Measurements from ENCODE around the gene ARMH3. TPM values are rescaled to one million over a fixed set of nuclear protein-coding genes. Genes with fewer than 3 reads are reported as not detected.

The ARMH3 gene
- total RNA-seq, 1 donor from 2014 or later: 10.7 TPM

GRCh38 chr10:101841826-101842225, 214.1 kb downstream of the ARMH3 start:
- TF ChIP-seq CTCF (IDR thresholded peaks at IDR 0.05; ENCODE audit: insufficient read depth, low read length, poor library complexity, severe bottlenecking): no peak
- DNase-seq (ENCODE audit: low read depth): no peak
- Histone ChIP-seq H3K36me3 (ENCODE audit: control insufficient read depth, insufficient read depth, low read length) (no peaks in the 10 kb centered on the region), H3K4me3 (ENCODE audit: low read depth, low read length) (no peak overlapping the region), H3K27me3 (ENCODE audit: control insufficient read depth, insufficient read depth, low read length) (peaks cover 15% of the 10 kb centered on the region)

DNA sequence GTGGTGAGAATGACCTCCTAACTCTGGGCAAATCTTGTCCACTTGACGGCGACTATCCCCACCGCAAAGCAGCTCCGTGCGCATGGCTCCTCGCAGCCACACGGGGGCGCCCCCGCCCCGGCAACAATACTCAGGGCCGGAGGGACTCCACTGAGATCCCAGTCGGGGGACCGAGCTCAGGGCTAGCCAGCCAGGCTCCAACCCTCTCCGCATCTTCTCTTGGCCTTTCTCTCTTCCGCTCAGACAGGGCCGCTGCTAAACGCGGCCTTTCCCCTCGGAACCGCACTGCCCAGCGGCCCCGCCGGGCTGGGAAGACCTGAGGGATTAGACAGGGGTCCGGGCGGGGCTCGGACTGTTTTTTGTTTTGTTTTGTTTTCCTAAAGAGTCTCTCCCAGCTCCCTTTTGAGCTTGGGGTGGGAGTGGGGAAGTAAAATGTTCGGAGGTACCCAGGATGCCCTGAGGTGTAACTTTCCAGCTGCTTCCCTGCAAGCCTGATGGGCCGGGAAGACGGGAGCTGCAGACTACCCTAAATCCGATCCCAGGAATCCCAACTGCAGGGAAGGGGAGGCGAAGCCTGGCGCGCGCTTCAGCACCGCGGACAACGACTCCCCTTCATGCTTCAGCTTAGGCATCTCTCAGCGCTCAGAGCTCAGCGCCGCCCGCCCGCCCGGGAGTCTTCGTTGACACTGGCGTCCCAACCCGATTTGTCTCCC, 215.1 kb downstream of the ARMH3 start:
- peak; percentile 99 for TF ChIP-seq CTCF (IDR thresholded peaks at IDR 0.05; ENCODE audit: insufficient read depth, low read length, poor library complexity, severe bottlenecking)
- no peak for DNase-seq (ENCODE audit: low read depth)
- Histone ChIP-seq H3K4me3 (ENCODE audit: low read depth, low read length) (no peak overlapping the region), H3K27me3 (ENCODE audit: control insufficient read depth, insufficient read depth, low read length) (peaks cover 15% of the 10 kb centered on the region), H3K36me3 (ENCODE audit: control insufficient read depth, insufficient read depth, low read length) (no peaks in the 10 kb centered on the region)

- Histone ChIP-seq H3K36me3 (ENCODE audit: control insufficient read depth, insufficient read depth, low read length) (no peaks in the 10 kb centered on the region), H3K4me3 (ENCODE audit: low read depth, low read length) (no peak overlapping the region), H3K27me3 (ENCODE audit: control insufficient read depth, insufficient read depth, low read length) (peaks cover 15% of the 10 kb centered on the region)
- TF ChIP-seq CTCF (IDR thresholded peaks at IDR 0.05; ENCODE audit: insufficient read depth, low read length, poor library complexity, severe bottlenecking): no peak
- no peak for DNase-seq (ENCODE audit: low read depth)
These were observed 215.8 kb downstream of the ARMH3 start for GRCh38 chr10:101840102-101840684.

DNA sequence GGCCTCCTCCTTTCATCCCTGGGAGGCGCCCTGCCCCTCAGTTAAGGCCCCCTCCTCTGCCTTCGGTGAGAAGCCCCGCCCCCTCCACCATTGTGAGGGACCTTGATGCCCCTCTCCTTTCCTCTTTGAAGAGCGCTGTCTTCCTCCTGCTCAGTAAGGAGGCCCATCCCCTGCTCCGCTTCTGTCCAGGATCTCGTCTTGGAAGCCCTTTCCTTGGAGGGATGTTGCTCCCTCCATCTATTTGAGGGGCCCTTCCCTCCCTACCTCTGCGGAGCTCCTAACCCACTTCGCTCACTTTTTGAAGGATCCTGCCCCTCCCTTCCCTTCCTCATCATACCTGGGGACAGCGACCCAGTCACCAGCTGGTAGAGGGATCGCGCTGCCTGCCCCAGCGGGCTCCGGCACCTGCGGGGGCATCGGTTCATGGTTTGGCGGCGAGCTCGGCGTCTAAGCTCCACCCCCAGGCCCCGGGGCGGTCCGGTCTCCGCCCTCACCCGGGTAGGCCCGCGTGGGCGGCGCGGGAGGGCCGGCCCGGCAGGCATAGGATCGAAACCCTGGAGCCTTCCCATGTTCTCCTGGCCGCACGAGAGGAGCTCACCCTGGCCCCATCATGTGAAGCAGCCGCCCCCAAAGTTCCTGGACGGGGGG, 216.4 kb downstream of the ARMH3 start:
- TF ChIP-seq CTCF (IDR thresholded peaks at IDR 0.05; ENCODE audit: insufficient read depth, low read length, poor library complexity, severe bottlenecking): no peak
- Histone ChIP-seq H3K27me3 (ENCODE audit: control insufficient read depth, insufficient read depth, low read length) (peaks cover 15% of the 10 kb centered on the region), H3K4me3 (ENCODE audit: low read depth, low read length) (peak overlapping the region; percentile 10), H3K36me3 (ENCODE audit: control insufficient read depth, insufficient read depth, low read length) (no peaks in the 10 kb centered on the region)
- no peak for DNase-seq (ENCODE audit: low read depth)

- Histone ChIP-seq H3K36me3 (ENCODE audit: control insufficient read depth, insufficient read depth, low read length) (no peaks in the 10 kb centered on the region), H3K4me3 (ENCODE audit: low read depth, low read length) (no peak overlapping the region), H3K27me3 (ENCODE audit: control insufficient read depth, insufficient read depth, low read length) (peaks cover 12% of the 10 kb centered on the region)
- DNase-seq (ENCODE audit: low read depth): no peak
- TF ChIP-seq CTCF (IDR thresholded peaks at IDR 0.05; ENCODE audit: insufficient read depth, low read length, poor library complexity, severe bottlenecking): no peak
These were observed 217.0 kb downstream of the ARMH3 start for GRCh38 chr10:101839002-101839401.

All from kidney epithelial cell (primary cell).